ENCODE measurements around the gene CEND1. TPM values are rescaled to one million over a fixed set of nuclear protein-coding genes. Genes with fewer than 3 reads are reported as not detected.
A peak's percentile ranks its signal among the peaks of the same experiment; 100 is the strongest.

Gene CEND1
- total RNA-seq, 1 donor = 1.2 TPM

DNA sequence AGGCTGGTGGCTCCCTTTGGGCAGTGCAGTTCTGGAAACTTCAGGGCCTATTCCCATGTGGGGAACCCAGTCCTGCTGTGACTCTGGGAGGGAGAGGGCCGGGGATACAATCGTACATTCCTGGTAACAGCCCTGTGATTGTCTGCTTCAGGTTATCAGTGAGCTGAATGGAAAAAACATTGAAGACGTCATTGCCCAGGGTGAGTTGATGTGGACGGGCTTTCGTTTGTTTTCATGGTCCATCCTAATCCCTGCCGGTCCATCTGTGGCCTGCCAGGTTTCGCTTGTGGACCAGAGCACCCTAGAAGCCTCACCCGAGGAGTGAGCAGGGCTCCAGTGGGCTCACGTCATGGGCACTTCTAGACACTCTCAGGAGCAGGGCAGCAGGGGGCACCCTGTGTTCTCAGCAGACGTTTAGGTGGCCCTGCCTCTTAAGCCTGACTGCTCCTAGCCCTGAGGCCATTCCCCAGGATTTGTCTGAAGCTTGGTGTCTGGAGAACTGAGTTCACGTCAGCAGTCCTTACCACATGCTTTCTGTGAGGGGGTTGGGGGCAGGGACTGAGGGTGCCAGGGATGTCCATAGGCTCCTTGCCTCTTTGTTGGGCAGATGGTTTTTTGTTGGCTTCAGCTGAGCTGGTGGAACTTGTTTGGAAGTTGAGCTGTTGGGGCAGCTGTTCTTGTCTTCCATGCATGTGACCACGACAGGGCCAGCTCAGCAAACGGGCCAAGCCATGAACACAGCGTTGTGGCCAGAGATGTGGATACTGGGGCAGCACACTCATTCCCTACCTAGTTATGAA is 21.8 kb upstream of the CEND1 start:
- no peak for DNase-seq (ENCODE audit: low read depth)
- H3K4me3 ChIP-seq (ENCODE audit: low read depth, low read length) = peak overlapping the region; percentile 88
- no peak for TF ChIP-seq CTCF (IDR thresholded peaks at IDR 0.05; ENCODE audit: insufficient read depth, low read length)

DNA sequence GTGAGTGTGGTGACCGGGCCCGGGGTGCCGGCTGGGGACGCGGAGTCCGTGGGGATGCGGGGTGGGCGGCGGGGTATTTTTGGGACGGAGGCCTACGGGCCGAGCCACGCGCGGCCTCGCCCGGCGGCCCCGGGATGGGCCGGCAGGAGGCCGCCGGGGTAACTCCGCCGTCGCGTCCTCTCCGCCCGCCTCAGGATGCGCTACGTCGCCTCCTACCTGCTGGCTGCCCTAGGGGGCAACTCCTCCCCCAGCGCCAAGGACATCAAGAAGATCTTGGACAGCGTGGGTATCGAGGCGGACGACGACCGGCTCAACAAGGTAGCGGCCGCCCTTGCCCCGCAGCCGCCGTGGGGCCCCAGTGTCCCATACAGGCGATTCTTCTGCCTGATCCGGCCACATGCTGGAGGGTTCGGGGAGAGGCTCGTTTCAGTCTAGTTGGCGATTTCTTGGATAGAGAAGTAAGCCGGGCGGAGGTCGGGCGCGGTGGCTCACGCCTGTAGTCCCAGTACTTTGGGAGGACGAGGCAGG is 20.2 kb upstream of the CEND1 start:
- no peak for TF ChIP-seq CTCF (IDR thresholded peaks at IDR 0.05; ENCODE audit: insufficient read depth, low read length)
- H3K4me3 ChIP-seq (ENCODE audit: low read depth, low read length) = peak overlapping the region; percentile 88
- no peak for DNase-seq (ENCODE audit: low read depth)

- H3K4me3 ChIP-seq (ENCODE audit: low read depth, low read length) = peak within 1 kb of the TSS; percentile 88
- no peak for TF ChIP-seq CTCF (IDR thresholded peaks at IDR 0.05; ENCODE audit: insufficient read depth, low read length)
- DNase-seq (ENCODE audit: low read depth) = peak; percentile 96
Observed at GRCh38 chr11:809287-810039, 19.6 kb upstream of the CEND1 start, which contains the start of gene RPLP2. Gene RPLP2, plus strand, starts transcription at chr11:809967. Its CDS starts 268 bp downstream, at chr11:810235.

- no peak for DNase-seq (ENCODE audit: low read depth)
- TF ChIP-seq CTCF (IDR thresholded peaks at IDR 0.05; ENCODE audit: insufficient read depth, low read length) = no peak
Observed at GRCh38 chr11:808427-809286, 18.8 kb upstream of the CEND1 start.

GRCh38 chr11:804599-804964 is 14.7 kb upstream of the CEND1 start:
- no peak for DNase-seq (ENCODE audit: low read depth)
- peak overlapping the region; percentile 68 for H3K4me3 ChIP-seq (ENCODE audit: low read depth, low read length)
- TF ChIP-seq CTCF (IDR thresholded peaks at IDR 0.05; ENCODE audit: insufficient read depth, low read length) = no peak

More at GRCh38 chr11:808427-809286, 18.8 kb upstream of the CEND1 start:
- peak overlapping the region; percentile 88 for H3K4me3 ChIP-seq (ENCODE audit: low read depth, low read length)

Data from fibroblast of the aortic adventitia (primary cell).